ENCODE measurements around the gene SC5D.

Gene SC5D

GRCh38 chr11:121295246-121296029 lies 2.9 kb downstream of the SC5D start:
- peaks cover 0 to 3% of the 10 kb centered on the region in 2 experiments; a peak in 1 of 3 replicates for H3K36me3 ChIP-seq (ENCODE audit: control insufficient read depth in 2 of 2, insufficient read depth in 1 of 2, low read length in 2 of 2)
- ChIA-PET CTCF (interaction anchor here (0.6 to 1.0 kb wide), 2 partner anchors 23 to 51 kb away, joined by 3 to 4 read pairs; no protein-coding TSS in a partner anchor), POLR2A (no interaction called here)
- no peaks in the 10 kb centered on the region for H3K9me3 ChIP-seq (ENCODE audit: control insufficient read depth, insufficient read depth, low read depth, low read length)
- H3K4me1 ChIP-seq (ENCODE audit: control insufficient read depth, insufficient read depth, low read length), result peaks cover 6% of the 10 kb centered on the region; the same call in 1 of the 2 replicates
- H3K27ac ChIP-seq (ENCODE audit: extremely low read depth, low read depth, low read length), result no peak overlapping the region
- no peak overlapping the region for H3K4me3 ChIP-seq (ENCODE audit: low read depth, low read length)
- TF ChIP-seq HIC1 (tag by site-specific recombination; IDR thresholded peaks at IDR 0.05) (no peak), ZBTB17 (tag by site-specific recombination; IDR thresholded peaks at IDR 0.05) (no peak), ZNF174 (tag by site-specific recombination; IDR thresholded peaks at IDR 0.05) (no peak), EGR2 (tag by site-specific recombination; IDR thresholded peaks at IDR 0.05; ENCODE audit: low read depth) (peak; percentile 23; the same call in 1 of the 2 replicates), ZNF19 (tag by site-specific recombination; IDR thresholded peaks at IDR 0.05; ENCODE audit: low read depth) (no peak), ZNF660 (tag by site-specific recombination; IDR thresholded peaks at IDR 0.05) (no peak), SCRT2 (tag by site-specific recombination; IDR thresholded peaks at IDR 0.05) (no peak), BCL11B (tag by site-specific recombination; IDR thresholded peaks at IDR 0.05; ENCODE audit: low read depth) (no peak), PRDM1 (tag by site-specific recombination; IDR thresholded peaks at IDR 0.05) (0 out of 2 replicates have a peak, but pooled peaks have one; percentile 10), ZNF302 (tag by site-specific recombination; IDR thresholded peaks at IDR 0.05; ENCODE audit: low read depth) (no peak), ZFHX2 (tag by site-specific recombination; conservative IDR thresholded peaks at IDR 0.05) (peak; percentile 36; the same call in 1 of the 2 replicates), SP7 (tag by site-specific recombination; IDR thresholded peaks at IDR 0.05) (no peak)
- TF ChIP-seq, protein P1, sequence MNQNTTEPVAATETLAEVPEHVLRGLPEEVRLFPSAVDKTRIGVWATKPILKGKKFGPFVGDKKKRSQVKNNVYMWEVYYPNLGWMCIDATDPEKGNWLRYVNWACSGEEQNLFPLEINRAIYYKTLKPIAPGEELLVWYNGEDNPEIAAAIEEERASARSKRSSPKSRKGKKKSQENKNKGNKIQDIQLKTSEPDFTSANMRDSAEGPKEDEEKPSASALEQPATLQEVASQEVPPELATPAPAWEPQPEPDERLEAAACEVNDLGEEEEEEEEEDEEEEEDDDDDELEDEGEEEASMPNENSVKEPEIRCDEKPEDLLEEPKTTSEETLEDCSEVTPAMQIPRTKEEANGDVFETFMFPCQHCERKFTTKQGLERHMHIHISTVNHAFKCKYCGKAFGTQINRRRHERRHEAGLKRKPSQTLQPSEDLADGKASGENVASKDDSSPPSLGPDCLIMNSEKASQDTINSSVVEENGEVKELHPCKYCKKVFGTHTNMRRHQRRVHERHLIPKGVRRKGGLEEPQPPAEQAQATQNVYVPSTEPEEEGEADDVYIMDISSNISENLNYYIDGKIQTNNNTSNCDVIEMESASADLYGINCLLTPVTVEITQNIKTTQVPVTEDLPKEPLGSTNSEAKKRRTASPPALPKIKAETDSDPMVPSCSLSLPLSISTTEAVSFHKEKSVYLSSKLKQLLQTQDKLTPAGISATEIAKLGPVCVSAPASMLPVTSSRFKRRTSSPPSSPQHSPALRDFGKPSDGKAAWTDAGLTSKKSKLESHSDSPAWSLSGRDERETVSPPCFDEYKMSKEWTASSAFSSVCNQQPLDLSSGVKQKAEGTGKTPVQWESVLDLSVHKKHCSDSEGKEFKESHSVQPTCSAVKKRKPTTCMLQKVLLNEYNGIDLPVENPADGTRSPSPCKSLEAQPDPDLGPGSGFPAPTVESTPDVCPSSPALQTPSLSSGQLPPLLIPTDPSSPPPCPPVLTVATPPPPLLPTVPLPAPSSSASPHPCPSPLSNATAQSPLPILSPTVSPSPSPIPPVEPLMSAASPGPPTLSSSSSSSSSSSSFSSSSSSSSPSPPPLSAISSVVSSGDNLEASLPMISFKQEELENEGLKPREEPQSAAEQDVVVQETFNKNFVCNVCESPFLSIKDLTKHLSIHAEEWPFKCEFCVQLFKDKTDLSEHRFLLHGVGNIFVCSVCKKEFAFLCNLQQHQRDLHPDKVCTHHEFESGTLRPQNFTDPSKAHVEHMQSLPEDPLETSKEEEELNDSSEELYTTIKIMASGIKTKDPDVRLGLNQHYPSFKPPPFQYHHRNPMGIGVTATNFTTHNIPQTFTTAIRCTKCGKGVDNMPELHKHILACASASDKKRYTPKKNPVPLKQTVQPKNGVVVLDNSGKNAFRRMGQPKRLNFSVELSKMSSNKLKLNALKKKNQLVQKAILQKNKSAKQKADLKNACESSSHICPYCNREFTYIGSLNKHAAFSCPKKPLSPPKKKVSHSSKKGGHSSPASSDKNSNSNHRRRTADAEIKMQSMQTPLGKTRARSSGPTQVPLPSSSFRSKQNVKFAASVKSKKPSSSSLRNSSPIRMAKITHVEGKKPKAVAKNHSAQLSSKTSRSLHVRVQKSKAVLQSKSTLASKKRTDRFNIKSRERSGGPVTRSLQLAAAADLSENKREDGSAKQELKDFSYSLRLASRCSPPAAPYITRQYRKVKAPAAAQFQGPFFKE (tag by site-specific recombination; IDR thresholded peaks at IDR 0.05; ENCODE audit: borderline replicate concordance), result no peak
- TF ChIP-seq, protein P2, sequence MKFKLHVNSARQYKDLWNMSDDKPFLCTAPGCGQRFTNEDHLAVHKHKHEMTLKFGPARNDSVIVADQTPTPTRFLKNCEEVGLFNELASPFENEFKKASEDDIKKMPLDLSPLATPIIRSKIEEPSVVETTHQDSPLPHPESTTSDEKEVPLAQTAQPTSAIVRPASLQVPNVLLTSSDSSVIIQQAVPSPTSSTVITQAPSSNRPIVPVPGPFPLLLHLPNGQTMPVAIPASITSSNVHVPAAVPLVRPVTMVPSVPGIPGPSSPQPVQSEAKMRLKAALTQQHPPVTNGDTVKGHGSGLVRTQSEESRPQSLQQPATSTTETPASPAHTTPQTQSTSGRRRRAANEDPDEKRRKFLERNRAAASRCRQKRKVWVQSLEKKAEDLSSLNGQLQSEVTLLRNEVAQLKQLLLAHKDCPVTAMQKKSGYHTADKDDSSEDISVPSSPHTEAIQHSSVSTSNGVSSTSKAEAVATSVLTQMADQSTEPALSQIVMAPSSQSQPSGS (tag by site-specific recombination; IDR thresholded peaks at IDR 0.05; ENCODE audit: low read depth), result peak; percentile 88
- TF ChIP-seq, protein P3, sequence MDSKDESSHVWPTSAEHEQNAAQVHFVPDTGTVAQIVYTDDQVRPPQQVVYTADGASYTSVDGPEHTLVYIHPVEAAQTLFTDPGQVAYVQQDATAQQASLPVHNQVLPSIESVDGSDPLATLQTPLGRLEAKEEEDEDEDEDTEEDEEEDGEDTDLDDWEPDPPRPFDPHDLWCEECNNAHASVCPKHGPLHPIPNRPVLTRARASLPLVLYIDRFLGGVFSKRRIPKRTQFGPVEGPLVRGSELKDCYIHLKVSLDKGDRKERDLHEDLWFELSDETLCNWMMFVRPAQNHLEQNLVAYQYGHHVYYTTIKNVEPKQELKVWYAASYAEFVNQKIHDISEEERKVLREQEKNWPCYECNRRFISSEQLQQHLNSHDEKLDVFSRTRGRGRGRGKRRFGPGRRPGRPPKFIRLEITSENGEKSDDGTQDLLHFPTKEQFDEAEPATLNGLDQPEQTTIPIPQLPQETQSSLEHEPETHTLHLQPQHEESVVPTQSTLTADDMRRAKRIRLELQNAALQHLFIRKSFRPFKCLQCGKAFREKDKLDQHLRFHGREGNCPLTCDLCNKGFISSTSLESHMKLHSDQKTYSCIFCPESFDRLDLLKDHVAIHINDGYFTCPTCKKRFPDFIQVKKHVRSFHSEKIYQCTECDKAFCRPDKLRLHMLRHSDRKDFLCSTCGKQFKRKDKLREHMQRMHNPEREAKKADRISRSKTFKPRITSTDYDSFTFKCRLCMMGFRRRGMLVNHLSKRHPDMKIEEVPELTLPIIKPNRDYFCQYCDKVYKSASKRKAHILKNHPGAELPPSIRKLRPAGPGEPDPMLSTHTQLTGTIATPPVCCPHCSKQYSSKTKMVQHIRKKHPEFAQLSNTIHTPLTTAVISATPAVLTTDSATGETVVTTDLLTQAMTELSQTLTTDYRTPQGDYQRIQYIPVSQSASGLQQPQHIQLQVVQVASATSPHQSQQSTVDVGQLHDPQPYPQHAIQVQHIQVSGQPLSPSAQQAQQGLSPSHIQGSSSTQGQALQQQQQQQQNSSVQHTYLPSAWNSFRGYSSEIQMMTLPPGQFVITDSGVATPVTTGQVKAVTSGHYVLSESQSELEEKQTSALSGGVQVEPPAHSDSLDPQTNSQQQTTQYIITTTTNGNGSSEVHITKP (tag by site-specific recombination; IDR thresholded peaks at IDR 0.05), result 0 out of 2 replicates have a peak, but pooled peaks have one; percentile 10
- TF ChIP-seq, protein P4, sequence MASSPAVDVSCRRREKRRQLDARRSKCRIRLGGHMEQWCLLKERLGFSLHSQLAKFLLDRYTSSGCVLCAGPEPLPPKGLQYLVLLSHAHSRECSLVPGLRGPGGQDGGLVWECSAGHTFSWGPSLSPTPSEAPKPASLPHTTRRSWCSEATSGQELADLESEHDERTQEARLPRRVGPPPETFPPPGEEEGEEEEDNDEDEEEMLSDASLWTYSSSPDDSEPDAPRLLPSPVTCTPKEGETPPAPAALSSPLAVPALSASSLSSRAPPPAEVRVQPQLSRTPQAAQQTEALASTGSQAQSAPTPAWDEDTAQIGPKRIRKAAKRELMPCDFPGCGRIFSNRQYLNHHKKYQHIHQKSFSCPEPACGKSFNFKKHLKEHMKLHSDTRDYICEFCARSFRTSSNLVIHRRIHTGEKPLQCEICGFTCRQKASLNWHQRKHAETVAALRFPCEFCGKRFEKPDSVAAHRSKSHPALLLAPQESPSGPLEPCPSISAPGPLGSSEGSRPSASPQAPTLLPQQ (tag by site-specific recombination; IDR thresholded peaks at IDR 0.05), result no peak
